H9 (cell line): ENCODE data around the gene TRPV5. TPM values are rescaled to one million over a fixed set of nuclear protein-coding genes. Genes with fewer than 3 reads are reported as not detected.

ENCODE experiments used
- DNase-seq: peaks from one replicate; pipeline ENCODE4 v3.0.0-alpha.2; 2017
- H2AFZ ChIP-seq: one replicate; pipeline ENCODE4 v1.6.1; 2013; ENCODE audit warnings: mild to moderate bottlenecking, low read length, control low read depth, moderate library complexity
- H2AK5ac ChIP-seq: 2 replicates; pipeline ENCODE4 v1.6.1; 2013; ENCODE audit warnings: low read length, control low read depth, mixed read lengths; ENCODE audit not compliant: insufficient read length
- H2BK120ac ChIP-seq: one replicate; pipeline ENCODE4 v1.6.1; 2013; ENCODE audit warnings: low read depth, mild to moderate bottlenecking, low read length, control low read depth, inconsistent platforms; ENCODE audit not compliant: poor library complexity, severe bottlenecking
- H2BK12ac ChIP-seq: 2 replicates; pipeline ENCODE4 v1.6.1; 2013; ENCODE audit warnings: low read length, control low read depth, mixed read lengths, low read depth; ENCODE audit not compliant: insufficient read length
- H2BK15ac ChIP-seq: 2 replicates; pipeline ENCODE4 v1.6.1; 2013; ENCODE audit warnings: low read depth, low read length, control low read depth
- H2BK20ac ChIP-seq: one replicate; pipeline ENCODE4 v1.6.1; 2013; ENCODE audit warnings: low read depth, mild to moderate bottlenecking, low read length, control low read depth, inconsistent platforms; ENCODE audit not compliant: poor library complexity, severe bottlenecking
- H2BK5ac ChIP-seq: 2 replicates; pipeline ENCODE4 v1.6.1; 2013; ENCODE audit warnings: low read length, control low read depth, mixed read lengths; ENCODE audit not compliant: insufficient read length
- H3K14ac ChIP-seq: 2 replicates; pipeline ENCODE4 v1.6.1; 2013; ENCODE audit warnings: low read length, control low read depth; ENCODE audit not compliant: insufficient read depth
- H3K18ac ChIP-seq: 2 replicates; pipeline ENCODE4 v1.6.1; 2013; ENCODE audit warnings: low read depth, mild to moderate bottlenecking, mixed read lengths, low read length, control low read depth; ENCODE audit not compliant: insufficient read length
- H3K23ac ChIP-seq: 2 replicates; pipeline ENCODE4 v1.6.1; 2013; ENCODE audit warnings: low read length, control low read depth, mixed read lengths, low read depth; ENCODE audit not compliant: insufficient read length
- H3K23me2 ChIP-seq: 2 replicates; pipeline ENCODE4 v1.6.1; 2013; ENCODE audit warnings: low read depth, mild to moderate bottlenecking, mixed read lengths, low read length, control low read depth; ENCODE audit not compliant: insufficient read length, poor library complexity, severe bottlenecking
- H3K27ac ChIP-seq: 2 replicates; pipeline ENCODE4 v1.5.1; 2013; ENCODE audit warnings: low read length, control low read depth, mixed read lengths, low read depth; ENCODE audit not compliant: insufficient read length
- H3K27me3 ChIP-seq: 2 replicates; pipeline ENCODE4 v1.6.1; 2013; ENCODE audit warnings: low read length, control low read depth, inconsistent platforms; ENCODE audit not compliant: insufficient read depth
- H3K4ac ChIP-seq: 2 replicates; pipeline ENCODE4 v1.6.1; 2013; ENCODE audit warnings: low read depth, mild to moderate bottlenecking, control low read depth, inconsistent platforms, low read length, moderate library complexity
- H3K4me1 ChIP-seq: 2 replicates; pipeline ENCODE4 v1.6.1; 2013; ENCODE audit warnings: low read length, control low read depth, inconsistent platforms; ENCODE audit not compliant: insufficient read depth
- H3K4me2 ChIP-seq: 2 replicates; pipeline ENCODE4 v1.6.1; 2013; ENCODE audit warnings: low read length, control low read depth, mixed read lengths; ENCODE audit not compliant: insufficient read length, insufficient read depth
- H3K56ac ChIP-seq: 2 replicates; pipeline ENCODE4 v1.6.1; 2013; ENCODE audit warnings: low read depth, mild to moderate bottlenecking, mixed read lengths, low read length, control low read depth; ENCODE audit not compliant: insufficient read length
- H3K79me1 ChIP-seq: 2 replicates; pipeline ENCODE4 v1.6.1; 2013; ENCODE audit warnings: low read depth, mild to moderate bottlenecking, moderate library complexity, low read length, control low read depth, inconsistent platforms; ENCODE audit not compliant: insufficient read depth, poor library complexity, severe bottlenecking
- H3K79me2 ChIP-seq: 2 replicates; pipeline ENCODE4 v1.6.1; 2013; ENCODE audit warnings: low read length, control low read depth, inconsistent platforms; ENCODE audit not compliant: insufficient read depth
- H3K9ac ChIP-seq: 2 replicates; pipeline ENCODE4 v1.6.1; 2013; ENCODE audit warnings: low read length, control low read depth, mixed read lengths; ENCODE audit not compliant: insufficient read length; ENCODE audit errors: extremely low read depth
- H3K9me3 ChIP-seq: one replicate; pipeline ENCODE4 v1.6.1; 2013; ENCODE audit warnings: low read depth, low read length, inconsistent platforms; ENCODE audit not compliant: control insufficient read depth
- H3T11ph ChIP-seq: one replicate; pipeline ENCODE4 v1.6.1; 2013; ENCODE audit warnings: mild to moderate bottlenecking, low read length, control low read depth, inconsistent platforms
- H4K20me1 ChIP-seq: one replicate; pipeline ENCODE4 v1.6.1; 2013; ENCODE audit not compliant: control insufficient read depth, insufficient read length, insufficient read depth
- H4K5ac ChIP-seq: 2 replicates; pipeline ENCODE4 v1.6.1; 2013; ENCODE audit warnings: low read depth, mild to moderate bottlenecking, mixed read lengths, low read length, control low read depth; ENCODE audit not compliant: insufficient read length
- H4K8ac ChIP-seq: replicated peaks from 2 replicates; pipeline ENCODE4 v1.6.1; 2013; ENCODE audit warnings: low read length, control low read depth, mixed read lengths, low read depth; ENCODE audit not compliant: insufficient read length
- H4K91ac ChIP-seq: 2 replicates; pipeline ENCODE4 v1.6.1; 2013; ENCODE audit warnings: low read depth, mild to moderate bottlenecking, moderate library complexity, mixed read lengths, low read length, control low read depth; ENCODE audit not compliant: insufficient read length
- H3K27ac Mint-ChIP-seq, 3 experiments: 2 replicates in 2 of 3; 3 replicates in 1 of 3; pipeline ENCODE4 v1.8.0; 2020 to 2021; ENCODE audit warnings: mixed read lengths in 3 of 3, mild to moderate bottlenecking in 1 of 3, moderate library complexity in 1 of 3
- H3K27me3 Mint-ChIP-seq: 2 replicates; pipeline ENCODE4 v1.8.0; 2021; ENCODE audit warnings: low read depth, mild to moderate bottlenecking, moderate library complexity, mixed read lengths
- H3K36me3 Mint-ChIP-seq, 3 experiments: 2 replicates in 2 of 3; 3 replicates in 1 of 3; pipeline ENCODE4 v1.8.0; 2020 to 2021; ENCODE audit warnings: low read depth in 3 of 3, mixed read lengths in 3 of 3; ENCODE audit not compliant: insufficient read depth in 1 of 3
- H3K4me1 Mint-ChIP-seq, 2 experiments: 2 replicates each; pipeline ENCODE4 v1.8.0; 2020; ENCODE audit warnings: mixed read lengths in 2 of 2
- H3K4me3 Mint-ChIP-seq, 2 experiments: 2 replicates in 1 of 2; 3 replicates in 1 of 2; pipeline ENCODE4 v1.8.0; 2020 to 2021; ENCODE audit warnings: mild to moderate bottlenecking in 2 of 2, mixed read lengths in 2 of 2, moderate library complexity in 1 of 2
- H3K9me3 Mint-ChIP-seq, 2 experiments: 2 replicates in 1 of 2; 3 replicates in 1 of 2; pipeline ENCODE4 v1.8.0; 2020; ENCODE audit warnings: mild to moderate bottlenecking in 2 of 2, mixed read lengths in 2 of 2, moderate library complexity in 1 of 2
- WGBS: extraction: QIAGEN DNeasy Blood & Tissue Kit; methylation state at CpG from one replicate; pipeline ENCODE4 v1.1.7; 2013; ENCODE audit warnings: missing lambda C conversion rate, low lambda C conversion rate, mixed read lengths; ENCODE audit not compliant: insufficient read length; ENCODE audit errors: extremely low coverage; 5-methylcytosine and 5-hydroxymethylcytosine counted together
- total RNA-seq: library from RNA; stranded (reverse); gene quantifications from 2 replicates; pipeline ENCODE4 v1.2.1, GENCODE V29; 2021
- TF ChIP-seq, protein P1 (sequence below): fragments of 200-600 bp; sonication (generic); conservative IDR thresholded peaks from 3 replicates; pipeline ENCODE4 v1.8.0; 2021; ENCODE audit warnings: antibody characterized with exemption, mild to moderate bottlenecking

Gene TRPV5
- total RNA-seq, 1 experiment from 2014 or later = not detected

DNA sequence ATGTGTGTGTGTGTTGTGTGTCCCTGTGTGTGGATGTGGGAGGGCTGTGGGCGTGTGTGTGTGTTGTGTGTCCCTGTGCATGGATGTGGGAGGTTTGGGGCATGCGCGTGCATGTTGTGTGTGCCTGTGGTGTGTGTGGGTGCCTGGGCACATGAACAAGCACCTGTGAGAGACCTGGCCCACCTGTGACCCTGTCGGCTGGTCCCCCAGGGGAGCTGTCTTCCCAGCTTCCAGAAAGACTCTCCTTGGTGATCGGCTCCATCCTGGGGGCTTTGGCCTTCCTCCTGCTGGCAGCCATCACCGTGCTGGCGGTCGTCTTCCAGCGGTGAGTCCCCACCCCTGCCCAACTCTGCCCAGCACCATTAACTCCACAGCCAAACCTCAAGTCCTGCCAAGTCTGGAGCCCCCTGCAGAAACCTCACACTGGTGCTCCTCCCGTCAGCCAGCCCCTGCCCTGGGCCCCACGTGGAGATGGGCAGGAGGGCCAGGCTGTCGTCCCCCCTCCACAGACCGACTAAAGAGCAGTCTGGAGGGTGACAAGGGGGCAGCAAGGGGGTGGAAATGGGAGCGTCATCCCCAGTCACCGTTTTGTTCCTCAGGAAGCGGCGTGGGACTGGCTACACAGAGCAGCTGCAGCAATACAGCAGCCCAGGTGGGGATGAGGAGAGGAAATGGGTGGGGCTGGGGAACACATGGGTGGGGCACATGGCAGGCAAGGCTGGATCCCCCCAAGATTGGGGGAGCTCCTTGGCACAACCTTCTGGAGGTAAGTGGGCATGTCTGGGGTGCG is 66.0 kb downstream of the TRPV5 start:
- H2BK120ac ChIP-seq = no peak overlapping the region
- H2BK5ac ChIP-seq = no peak overlapping the region
- H3K36me3 Mint-ChIP-seq = peaks cover 0 to 18% (median 5%) of the 10 kb centered on the region in 3 experiments; a peak in 5 of 7 replicates
- H3K27me3 Mint-ChIP-seq = peaks cover 4% of the 10 kb centered on the region; the same call in 1 of the 2 replicates
- peak; percentile 22 for DNase-seq
- H3K79me1 ChIP-seq = no peaks in the 10 kb centered on the region
- H3K4ac ChIP-seq = no peak overlapping the region
- no peaks in the 10 kb centered on the region for H3K9me3 ChIP-seq
- no peak overlapping the region for H2BK20ac ChIP-seq
- no peak overlapping the region for H3K14ac ChIP-seq
- H3K56ac ChIP-seq = no peak overlapping the region
- WGBS = no CpG with 5 or more reads among the region's 18 CpGs
- H2BK15ac ChIP-seq = no peak overlapping the region
- TF ChIP-seq, protein P1, sequence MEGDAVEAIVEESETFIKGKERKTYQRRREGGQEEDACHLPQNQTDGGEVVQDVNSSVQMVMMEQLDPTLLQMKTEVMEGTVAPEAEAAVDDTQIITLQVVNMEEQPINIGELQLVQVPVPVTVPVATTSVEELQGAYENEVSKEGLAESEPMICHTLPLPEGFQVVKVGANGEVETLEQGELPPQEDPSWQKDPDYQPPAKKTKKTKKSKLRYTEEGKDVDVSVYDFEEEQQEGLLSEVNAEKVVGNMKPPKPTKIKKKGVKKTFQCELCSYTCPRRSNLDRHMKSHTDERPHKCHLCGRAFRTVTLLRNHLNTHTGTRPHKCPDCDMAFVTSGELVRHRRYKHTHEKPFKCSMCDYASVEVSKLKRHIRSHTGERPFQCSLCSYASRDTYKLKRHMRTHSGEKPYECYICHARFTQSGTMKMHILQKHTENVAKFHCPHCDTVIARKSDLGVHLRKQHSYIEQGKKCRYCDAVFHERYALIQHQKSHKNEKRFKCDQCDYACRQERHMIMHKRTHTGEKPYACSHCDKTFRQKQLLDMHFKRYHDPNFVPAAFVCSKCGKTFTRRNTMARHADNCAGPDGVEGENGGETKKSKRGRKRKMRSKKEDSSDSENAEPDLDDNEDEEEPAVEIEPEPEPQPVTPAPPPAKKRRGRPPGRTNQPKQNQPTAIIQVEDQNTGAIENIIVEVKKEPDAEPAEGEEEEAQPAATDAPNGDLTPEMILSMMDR = no peak
- no peaks in the 10 kb centered on the region for H4K20me1 ChIP-seq
- H3K9ac ChIP-seq = no peak overlapping the region
- no peak overlapping the region for H3T11ph ChIP-seq
- H2AFZ ChIP-seq = no peak overlapping the region
- H3K18ac ChIP-seq = no peak overlapping the region
- H3K23ac ChIP-seq = no peak overlapping the region
- no peaks in the 10 kb centered on the region for H3K27me3 ChIP-seq
- H3K27ac ChIP-seq = no peak overlapping the region
- no peaks in the 10 kb centered on the region for H3K9me3 Mint-ChIP-seq
- no peak overlapping the region for H3K27ac Mint-ChIP-seq
- no peak overlapping the region for H3K4me2 ChIP-seq
- no peaks in the 10 kb centered on the region for H3K79me2 ChIP-seq
- H3K4me3 Mint-ChIP-seq = no peak overlapping the region; a peak in 1 of 5 replicates
- no peak overlapping the region for H4K5ac ChIP-seq
- no peak overlapping the region for H4K91ac ChIP-seq
- peaks cover 19 to 27% of the 10 kb centered on the region in 2 experiments for H3K4me1 Mint-ChIP-seq
- H3K23me2 ChIP-seq = no peaks in the 10 kb centered on the region
- no peak overlapping the region for H4K8ac ChIP-seq
- H3K4me1 ChIP-seq = no peaks in the 10 kb centered on the region; the same call in 1 of the 2 replicates
- H2AK5ac ChIP-seq = no peak overlapping the region
- H2BK12ac ChIP-seq = no peak overlapping the region
